SK-N-SH treated with all-trans-retinoic acid at 6 μM for 48 hours (cell line): ENCODE results near the gene PKP4.
"Not testable (repeated sequence)": the region's sequence is repeated elsewhere in the genome, so short reads cannot be mapped to it uniquely, and the experiment has no call there.

Experiments used
- ATAC-seq: fragments of 200-7000 bp; cut with Tn5 transposase; 3 replicates; pipeline ENCODE4 v1.9.1; 2020; ENCODE audit warnings: mild to moderate bottlenecking, moderate library complexity
- ARNTL ChIP-seq: fragments of 450-650 bp; formaldehyde crosslinking; IDR thresholded peaks from 2 replicates; pipeline ENCODE4 v1.5.0; 2020; ENCODE audit warnings: low read depth, mild to moderate bottlenecking, moderate library complexity, borderline replicate concordance
- BACH2 ChIP-seq: fragments of 250-450 bp; sonication (Bioruptor Pico); IDR thresholded peaks from 2 replicates; pipeline ENCODE4 v1.9.0; 2021; ENCODE audit warnings: mild to moderate bottlenecking, borderline replicate concordance
- CREB5 ChIP-seq: fragments of 250-450 bp; sonication (Bioruptor Pico); IDR thresholded peaks from 2 replicates; pipeline ENCODE4 v1.5.1; 2020; ENCODE audit warnings: low read depth, mild to moderate bottlenecking, moderate library complexity
- CSDC2 ChIP-seq: fragments of 250-450 bp; sonication (Bioruptor Pico); IDR thresholded peaks from 2 replicates; pipeline ENCODE4 v1.5.0; 2020; ENCODE audit warnings: mild to moderate bottlenecking, moderate library complexity
- ESRRG ChIP-seq: fragments of 250-450 bp; sonication (Bioruptor Pico); IDR thresholded peaks from 2 replicates; pipeline ENCODE4 v1.6.1; 2021; ENCODE audit warnings: mild to moderate bottlenecking
- GLIS3 ChIP-seq: fragments of 250-450 bp; sonication (Bioruptor Pico); IDR thresholded peaks from 2 replicates; pipeline ENCODE4 v1.5.0; 2020; ENCODE audit warnings: mild to moderate bottlenecking, moderate library complexity
- OSR1 ChIP-seq: fragments of 250-450 bp; sonication (Bioruptor Pico); IDR thresholded peaks from 2 replicates; pipeline ENCODE4 v1.8.0; 2022; ENCODE audit warnings: moderate library complexity, mild to moderate bottlenecking, inconsistent platforms
- POU6F1 ChIP-seq: fragments of 250-450 bp; sonication (Bioruptor Pico); IDR thresholded peaks from 2 replicates; pipeline ENCODE4 v1.8.0; 2021; ENCODE audit warnings: low read depth, mild to moderate bottlenecking, moderate library complexity, borderline replicate concordance
- PPARA ChIP-seq: fragments of 250-450 bp; sonication (Bioruptor Pico); IDR thresholded peaks from 2 replicates; pipeline ENCODE4 v1.5.0; 2020; ENCODE audit warnings: mild to moderate bottlenecking, borderline replicate concordance
- RARB ChIP-seq: fragments of 250-450 bp; sonication (Bioruptor Pico); IDR thresholded peaks from 2 replicates; pipeline ENCODE4 v1.8.0; 2021; ENCODE audit warnings: mild to moderate bottlenecking, moderate library complexity
- SNAI2 ChIP-seq: fragments of 250-450 bp; sonication (Bioruptor Pico); IDR thresholded peaks from 2 replicates; pipeline ENCODE4 v1.5.0; 2020; ENCODE audit warnings: mild to moderate bottlenecking, moderate library complexity
- TCF4 ChIP-seq: fragments of 250-450 bp; sonication (Bioruptor Pico); IDR thresholded peaks from 2 replicates; pipeline ENCODE4 v1.8.0; 2021; ENCODE audit warnings: mild to moderate bottlenecking, moderate library complexity, borderline replicate concordance
- TOX ChIP-seq: fragments of 250-450 bp; sonication (Bioruptor Pico); IDR thresholded peaks from 2 replicates; pipeline ENCODE4 v1.8.0; 2021; ENCODE audit warnings: mild to moderate bottlenecking, moderate library complexity, borderline replicate concordance
- ZFP3 ChIP-seq: fragments of 250-450 bp; sonication (Bioruptor Pico); IDR thresholded peaks from 2 replicates; pipeline ENCODE4 v1.5.0; 2020; ENCODE audit warnings: mild to moderate bottlenecking, moderate library complexity
- ZFP30 ChIP-seq: fragments of 450-650 bp; formaldehyde crosslinking; IDR thresholded peaks from 2 replicates; pipeline ENCODE4 v1.5.0; 2022; ENCODE audit warnings: mild to moderate bottlenecking, moderate library complexity
- ZNF565 ChIP-seq: fragments of 450-650 bp; formaldehyde crosslinking; conservative IDR thresholded peaks from 2 replicates; pipeline ENCODE4 v1.5.0; 2020; ENCODE audit warnings: low read depth, mild to moderate bottlenecking, moderate library complexity
- ZNF70 ChIP-seq: fragments of 450-650 bp; formaldehyde crosslinking; IDR thresholded peaks from 2 replicates; pipeline ENCODE4 v1.5.0; 2020; ENCODE audit warnings: mild to moderate bottlenecking, moderate library complexity
- TF ChIP-seq, protein P1 (sequence below): fragments of 250-450 bp; sonication (Bioruptor Pico); IDR thresholded peaks from 2 replicates; pipeline ENCODE4 v1.8.0; 2020; ENCODE audit warnings: mild to moderate bottlenecking, moderate library complexity, borderline replicate concordance
- TF ChIP-seq, protein P2 (sequence below): fragments of 250-450 bp; sonication (Bioruptor Pico); IDR thresholded peaks from 2 replicates; pipeline ENCODE4 v1.5.1; 2021; ENCODE audit warnings: mild to moderate bottlenecking, moderate library complexity

Gene PKP4

GRCh38 chr2:158692372-158693103, 235.8 kb downstream of the PKP4 start:
- no peak for ATAC-seq
- TF ChIP-seq RARB, result no peak
- TF ChIP-seq BACH2, result no peak
- no peak for TF ChIP-seq PPARA
- TF ChIP-seq, protein P1, sequence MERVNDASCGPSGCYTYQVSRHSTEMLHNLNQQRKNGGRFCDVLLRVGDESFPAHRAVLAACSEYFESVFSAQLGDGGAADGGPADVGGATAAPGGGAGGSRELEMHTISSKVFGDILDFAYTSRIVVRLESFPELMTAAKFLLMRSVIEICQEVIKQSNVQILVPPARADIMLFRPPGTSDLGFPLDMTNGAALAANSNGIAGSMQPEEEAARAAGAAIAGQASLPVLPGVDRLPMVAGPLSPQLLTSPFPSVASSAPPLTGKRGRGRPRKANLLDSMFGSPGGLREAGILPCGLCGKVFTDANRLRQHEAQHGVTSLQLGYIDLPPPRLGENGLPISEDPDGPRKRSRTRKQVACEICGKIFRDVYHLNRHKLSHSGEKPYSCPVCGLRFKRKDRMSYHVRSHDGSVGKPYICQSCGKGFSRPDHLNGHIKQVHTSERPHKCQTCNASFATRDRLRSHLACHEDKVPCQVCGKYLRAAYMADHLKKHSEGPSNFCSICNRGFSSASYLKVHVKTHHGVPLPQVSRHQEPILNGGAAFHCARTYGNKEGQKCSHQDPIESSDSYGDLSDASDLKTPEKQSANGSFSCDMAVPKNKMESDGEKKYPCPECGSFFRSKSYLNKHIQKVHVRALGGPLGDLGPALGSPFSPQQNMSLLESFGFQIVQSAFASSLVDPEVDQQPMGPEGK, result no peak
- no peak for TF ChIP-seq ESRRG (CRISPR knock-in tag)
- TF ChIP-seq ZNF565 (CRISPR knock-in tag), result no peak
- TF ChIP-seq SNAI2, result no peak
- no peak for TF ChIP-seq ZNF70 (CRISPR knock-in tag)
- TF ChIP-seq ARNTL (CRISPR knock-in tag), result no peak
- TF ChIP-seq ZFP3 (CRISPR knock-in tag), result no peak
- TF ChIP-seq ZFP30 (CRISPR knock-in tag), result no peak
- no peak for TF ChIP-seq GLIS3
- no peak for TF ChIP-seq POU6F1 (CRISPR knock-in tag)
- TF ChIP-seq OSR1 (CRISPR knock-in tag), result no peak
- TF ChIP-seq CREB5 (CRISPR knock-in tag), result no peak
- no peak for TF ChIP-seq TOX
- no peak for TF ChIP-seq CSDC2 (CRISPR knock-in tag)
- TF ChIP-seq, protein P2, sequence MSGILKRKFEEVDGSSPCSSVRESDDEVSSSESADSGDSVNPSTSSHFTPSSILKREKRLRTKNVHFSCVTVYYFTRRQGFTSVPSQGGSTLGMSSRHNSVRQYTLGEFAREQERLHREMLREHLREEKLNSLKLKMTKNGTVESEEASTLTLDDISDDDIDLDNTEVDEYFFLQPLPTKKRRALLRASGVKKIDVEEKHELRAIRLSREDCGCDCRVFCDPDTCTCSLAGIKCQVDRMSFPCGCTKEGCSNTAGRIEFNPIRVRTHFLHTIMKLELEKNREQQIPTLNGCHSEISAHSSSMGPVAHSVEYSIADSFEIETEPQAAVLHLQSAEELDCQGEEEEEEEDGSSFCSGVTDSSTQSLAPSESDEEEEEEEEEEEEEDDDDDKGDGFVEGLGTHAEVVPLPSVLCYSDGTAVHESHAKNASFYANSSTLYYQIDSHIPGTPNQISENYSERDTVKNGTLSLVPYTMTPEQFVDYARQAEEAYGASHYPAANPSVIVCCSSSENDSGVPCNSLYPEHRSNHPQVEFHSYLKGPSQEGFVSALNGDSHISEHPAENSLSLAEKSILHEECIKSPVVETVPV, result no peak

DNA sequence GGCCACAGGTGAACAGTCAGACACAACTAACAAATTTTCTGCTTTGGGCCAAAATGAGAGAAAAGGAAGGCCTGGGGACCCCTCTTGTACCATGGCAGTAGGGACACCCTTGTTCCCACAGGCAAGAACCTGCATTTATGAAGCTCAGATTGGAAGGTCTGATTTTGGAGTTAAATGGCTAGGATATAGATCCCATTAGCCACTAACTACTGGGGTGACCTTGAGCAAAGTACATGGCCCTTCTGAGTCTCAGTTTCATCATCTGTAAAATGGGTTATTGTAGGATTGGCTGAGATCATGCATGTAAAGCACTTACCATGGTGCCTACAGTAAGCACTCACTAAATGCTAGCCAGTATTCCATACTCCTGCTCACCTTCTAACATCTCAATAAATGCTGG, 236.7 kb downstream of the PKP4 start:
- ATAC-seq, result no peak
- no peak for TF ChIP-seq OSR1 (CRISPR knock-in tag)
- TF ChIP-seq TCF4 (CRISPR knock-in tag), result no peak
- no peak for TF ChIP-seq GLIS3
- TF ChIP-seq TOX, result no peak
- no peak for TF ChIP-seq CREB5 (CRISPR knock-in tag)
- TF ChIP-seq ZFP30 (CRISPR knock-in tag), result no peak
- TF ChIP-seq, all 23 proteins: peak for 0

- TF ChIP-seq POU6F1 (CRISPR knock-in tag), result no peak
- no peak for TF ChIP-seq GLIS3
Measured at GRCh38 chr2:158695305-158695704, 238.6 kb downstream of the PKP4 start.

DNA sequence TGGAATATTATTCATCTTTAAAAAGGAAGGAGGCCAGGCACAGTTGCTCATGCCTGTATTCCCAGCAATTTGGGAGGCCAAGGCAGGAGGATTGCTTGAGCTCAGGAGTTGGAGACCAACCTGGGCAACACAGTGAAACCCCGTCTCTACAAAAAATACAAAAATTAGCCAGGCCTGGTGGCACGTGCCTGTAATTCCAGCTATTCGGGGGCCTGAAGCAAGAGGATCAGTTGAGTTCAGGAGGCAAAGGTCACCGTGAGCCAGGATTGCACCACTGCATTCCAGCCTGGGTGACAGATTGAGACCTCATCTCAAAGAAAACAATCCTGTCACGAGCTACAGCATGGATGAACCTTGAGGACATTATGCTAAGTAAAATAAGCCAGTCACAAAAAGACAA, 239.0 kb downstream of the PKP4 start:
- ATAC-seq, result not testable (repeated sequence)

More at GRCh38 chr2:158695305-158695704, 238.6 kb downstream of the PKP4 start:
- ATAC-seq, result no peak
